NCI-H82 treated with DMSO at 0.1 percent for 48 hours (cell line): ENCODE results near the gene ANO10.
"Not testable (repeated sequence)": the region's sequence is repeated elsewhere in the genome, so short reads cannot be mapped to it uniquely, and the experiment has no call there.

ENCODE experiments used
- DNase-seq: peaks from one replicate; lab custom pipeline; 2025; ENCODE audit not compliant: unreplicated experiment; lab: John Stamatoyannopoulos, UW

Gene ANO10

DNA sequence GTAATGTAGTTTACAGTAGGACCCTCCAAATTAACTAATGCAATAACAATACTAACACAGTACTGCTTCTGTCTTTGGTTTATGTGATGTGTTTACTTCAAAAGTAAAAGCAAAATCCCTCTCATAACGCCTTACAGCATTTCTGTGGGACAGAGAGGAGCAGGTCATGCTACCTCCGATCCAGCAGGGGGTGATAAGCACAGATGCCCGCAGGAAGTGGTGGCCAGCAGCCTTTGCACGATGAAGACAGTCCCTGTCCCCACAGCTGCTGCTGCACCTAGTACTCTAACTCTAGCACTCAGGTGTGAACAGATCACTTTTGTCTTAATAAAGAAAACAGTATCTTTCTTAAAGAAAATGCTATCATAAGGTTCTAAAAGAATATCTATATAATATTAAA lies 38.3 kb downstream of the ANO10 start:
- DNase-seq, result no peak

GRCh38 chr3:43582866-43583265 lies 38.9 kb downstream of the ANO10 start:
- no peak for DNase-seq

DNA sequence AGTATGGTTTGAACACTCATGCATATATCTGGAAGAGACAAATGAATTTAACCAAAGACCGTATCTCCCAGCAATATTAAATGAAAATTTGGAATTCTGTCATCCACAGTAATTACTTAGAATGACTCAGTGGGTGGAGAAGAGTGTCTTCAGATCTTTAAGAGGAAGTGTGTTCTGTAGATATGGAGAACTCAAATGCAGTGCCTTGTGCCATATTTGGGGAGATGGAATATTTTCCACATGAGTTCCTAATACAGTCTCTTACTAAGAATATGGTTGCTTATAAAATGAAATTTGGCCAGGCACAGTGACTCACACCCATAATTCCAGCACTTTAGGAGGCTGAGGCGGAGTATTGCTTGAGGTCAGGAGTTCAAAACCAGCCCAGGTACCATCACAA lies 40.5 kb downstream of the ANO10 start:
- DNase-seq, result no peak

DNA sequence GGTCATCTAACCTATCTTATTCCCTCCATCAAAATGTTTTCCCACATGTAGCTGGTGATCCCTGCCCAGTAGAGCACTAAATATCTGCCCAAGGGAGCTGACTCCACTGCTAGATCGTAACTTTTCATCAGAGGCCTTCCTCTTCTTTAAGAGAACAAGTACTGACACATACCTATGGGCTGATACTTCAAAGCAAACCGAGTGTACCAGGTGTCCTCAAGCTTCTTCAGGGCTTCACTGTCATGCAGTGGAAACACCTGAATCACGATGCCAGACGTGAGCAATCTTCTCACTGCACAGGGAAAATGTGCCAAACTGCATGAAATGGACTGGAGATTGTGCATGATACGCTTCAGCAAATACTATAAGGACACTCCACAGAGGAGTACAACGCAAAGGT lies 41.6 kb downstream of the ANO10 start:
- DNase-seq, result no peak

DNA sequence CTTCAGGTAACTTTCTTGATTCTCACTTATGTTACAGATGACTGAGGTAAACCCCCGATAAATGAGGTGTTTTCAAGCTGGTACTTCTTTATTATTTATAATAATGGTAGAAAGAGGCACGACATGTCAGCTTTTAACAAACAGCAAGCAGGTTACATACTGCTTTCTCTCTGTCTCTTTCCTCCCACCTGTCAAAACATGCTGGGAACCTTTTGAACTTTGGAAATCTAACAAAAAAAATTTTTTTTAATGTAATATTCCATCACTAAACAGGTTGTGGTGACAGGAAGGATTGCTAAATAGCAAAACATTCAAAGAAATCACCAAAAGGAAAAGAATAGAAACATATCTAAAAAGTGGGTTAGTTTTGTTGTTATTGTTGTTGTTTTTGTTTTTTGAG lies 48.2 kb downstream of the ANO10 start:
- no peak for DNase-seq

- not testable (repeated sequence) for DNase-seq
These were observed 56.0 kb downstream of the ANO10 start for GRCh38 chr3:43565661-43566341.

GRCh38 chr3:43559961-43560360 lies 61.9 kb downstream of the ANO10 start:
- no peak for DNase-seq

DNA sequence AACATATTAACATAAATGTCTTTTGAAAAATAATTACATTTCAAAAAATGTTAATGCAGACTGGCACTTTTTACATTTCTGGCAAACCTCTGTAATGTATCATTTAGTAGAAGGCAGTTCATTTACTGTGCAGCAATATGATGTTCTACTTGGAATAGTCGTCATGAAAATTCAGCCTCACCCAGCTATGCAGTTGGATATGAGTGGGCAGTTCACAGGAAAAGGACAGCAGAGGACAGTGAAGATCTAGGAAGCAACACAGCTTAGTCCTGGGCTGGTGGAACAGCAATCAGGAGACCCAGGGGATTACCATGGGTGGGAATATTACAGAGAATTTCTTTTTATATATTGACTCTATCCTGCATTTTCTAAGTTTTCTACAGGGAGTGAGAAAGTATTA lies 63.6 kb downstream of the ANO10 start:
- DNase-seq, result no peak

- DNase-seq, result no peak
These were observed 72.1 kb downstream of the ANO10 start for GRCh38 chr3:43549626-43550290.

DNA sequence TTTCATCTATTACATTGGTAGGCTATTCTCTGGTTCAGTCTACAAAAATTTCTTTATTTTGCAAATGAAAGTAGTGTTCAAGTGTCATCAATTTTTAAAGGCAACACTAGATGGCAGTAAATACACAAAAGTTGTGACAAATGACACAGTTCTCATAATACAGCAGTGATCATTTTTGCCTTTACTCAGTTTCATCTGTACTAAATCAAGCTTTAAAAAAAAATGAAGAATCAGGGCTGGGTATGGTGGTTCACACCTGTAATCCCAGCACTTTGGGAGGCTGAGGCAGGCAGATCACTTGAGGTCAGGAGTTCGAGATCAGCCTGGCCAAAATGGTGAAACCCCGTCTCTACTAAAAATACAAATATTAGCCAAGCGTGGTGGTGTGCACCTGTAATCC lies 77.5 kb downstream of the ANO10 start:
- peak; percentile 0 for DNase-seq

DNA sequence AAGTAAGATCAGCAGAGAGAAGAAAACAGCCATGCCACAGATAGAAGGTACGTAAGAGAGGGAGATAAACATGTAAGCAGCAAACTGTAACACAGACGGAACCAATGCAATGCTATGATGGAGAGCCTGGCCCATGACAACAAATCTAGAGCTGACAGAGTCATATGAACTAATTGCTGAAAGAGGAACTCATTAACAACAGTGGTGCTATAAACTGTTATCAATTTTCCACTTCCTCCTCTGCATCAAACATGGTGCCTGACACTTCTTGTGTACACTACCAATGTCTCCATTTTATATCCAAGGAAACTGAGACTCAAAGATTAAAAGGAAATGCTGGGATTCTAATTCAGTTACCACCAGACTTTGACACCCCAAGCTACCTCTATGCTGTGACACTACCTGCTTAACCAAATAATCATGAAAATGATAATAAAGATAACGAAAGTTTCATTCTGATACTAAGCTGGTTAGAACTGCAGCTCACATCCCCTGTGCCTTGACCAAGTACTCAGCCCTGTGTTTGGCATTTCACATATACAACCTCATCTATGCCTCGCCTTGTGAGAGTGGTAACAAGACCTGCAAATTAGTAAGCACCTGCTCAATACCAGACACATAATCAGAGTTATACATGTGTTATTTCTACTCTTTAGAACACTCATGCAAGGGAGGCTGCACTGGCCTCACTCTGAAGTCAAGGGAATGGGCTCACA lies 79.3 kb downstream of the ANO10 start:
- no peak for DNase-seq

- DNase-seq, result no peak
These were observed 81.2 kb downstream of the ANO10 start for GRCh38 chr3:43540624-43541023.

DNA sequence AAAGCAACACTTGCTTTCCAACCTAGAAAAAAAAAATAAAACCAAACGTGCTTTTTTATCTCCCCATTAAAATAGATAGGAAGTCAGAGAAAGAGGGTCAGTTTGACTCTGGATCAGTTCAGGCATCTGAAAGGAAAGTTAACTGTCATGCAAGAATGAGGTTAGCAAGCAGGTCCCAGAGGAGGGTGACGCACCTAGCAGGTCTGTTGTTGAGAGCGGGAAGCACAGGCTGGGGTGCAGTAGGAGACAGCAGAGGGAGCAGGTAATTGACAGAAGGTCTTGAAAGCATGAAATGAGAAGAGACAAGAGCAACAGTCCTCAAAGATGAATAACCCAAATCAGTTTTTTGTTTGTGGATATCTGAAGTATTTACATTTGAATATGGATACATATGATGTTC lies 82.5 kb downstream of the ANO10 start:
- no peak for DNase-seq

DNA sequence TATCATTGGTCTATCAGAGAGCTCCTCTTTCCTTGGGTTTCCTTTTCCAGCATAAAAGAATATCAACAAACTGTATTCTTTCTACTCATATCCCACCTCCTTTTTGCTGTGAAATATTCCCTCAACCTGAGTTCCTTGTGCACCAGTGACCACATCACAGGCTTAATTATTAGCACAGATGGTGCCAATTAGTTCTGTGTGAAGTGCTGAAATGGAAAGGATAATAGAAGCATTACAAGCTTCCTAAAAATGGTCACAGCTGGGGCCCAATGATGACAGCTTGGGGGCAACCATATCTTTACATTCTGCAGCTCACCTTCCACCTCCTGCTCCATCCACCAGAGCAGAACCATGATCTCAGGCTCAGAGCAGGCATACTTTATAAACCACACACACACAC lies 84.6 kb downstream of the ANO10 start:
- DNase-seq, result peak; percentile 14

DNA sequence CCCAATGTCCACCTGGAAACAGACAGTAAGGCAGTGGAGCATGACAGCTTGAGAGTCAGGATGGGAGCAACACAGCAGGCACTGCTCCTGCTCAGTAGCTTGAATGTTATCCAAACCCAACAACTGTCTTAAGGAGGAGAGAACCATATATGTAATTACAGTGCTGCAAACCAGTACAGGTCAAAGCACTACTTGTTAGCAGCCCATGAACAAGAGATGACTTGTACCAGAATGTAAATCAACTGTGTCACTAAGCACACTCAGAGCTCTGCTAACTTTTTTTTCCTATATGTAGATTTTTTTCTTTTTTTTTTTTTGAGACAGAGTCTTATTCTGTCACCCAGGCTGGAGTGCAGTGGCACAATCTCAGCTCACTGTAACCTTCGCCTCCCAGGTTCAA lies 87.1 kb downstream of the ANO10 start:
- DNase-seq, result no peak

DNA sequence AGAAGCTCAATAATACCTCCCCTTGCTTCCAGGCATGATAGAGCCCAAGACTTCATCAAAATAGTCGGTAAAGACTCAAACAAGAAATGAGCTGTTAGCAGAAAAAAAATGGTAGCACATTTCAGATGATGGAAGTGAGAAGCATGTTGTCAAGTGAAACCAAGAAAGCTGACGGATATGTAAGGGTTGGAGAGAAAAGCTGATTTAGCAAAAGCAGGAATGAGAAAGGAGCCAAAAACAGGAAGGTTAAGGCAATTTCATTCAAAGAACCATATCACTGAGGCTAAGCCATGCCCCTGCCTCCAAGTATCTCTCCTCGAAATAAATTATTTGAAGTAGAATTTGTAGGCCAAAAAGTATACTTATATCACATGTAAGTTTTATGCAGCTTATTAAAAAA lies 88.8 kb downstream of the ANO10 start:
- DNase-seq, result no peak

DNA sequence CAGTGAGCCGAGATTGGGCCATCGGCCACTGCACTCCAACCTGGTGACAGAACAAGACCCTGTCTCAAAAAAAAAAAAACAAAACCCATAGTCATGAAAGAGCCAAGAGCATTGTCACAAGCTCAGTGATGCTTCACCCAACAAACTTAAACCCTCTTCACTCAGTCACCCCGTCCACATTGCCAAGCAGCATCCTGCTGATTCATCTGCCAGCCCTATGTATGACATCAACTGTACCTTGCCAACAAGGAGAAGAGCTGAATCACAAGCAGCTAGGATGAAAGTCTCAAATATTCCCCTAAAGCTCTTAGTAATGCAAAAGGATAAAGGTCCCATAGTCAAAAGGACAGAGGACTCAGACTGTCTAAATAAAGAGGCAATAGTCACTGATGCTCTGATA lies 90.0 kb downstream of the ANO10 start:
- no peak for DNase-seq

DNA sequence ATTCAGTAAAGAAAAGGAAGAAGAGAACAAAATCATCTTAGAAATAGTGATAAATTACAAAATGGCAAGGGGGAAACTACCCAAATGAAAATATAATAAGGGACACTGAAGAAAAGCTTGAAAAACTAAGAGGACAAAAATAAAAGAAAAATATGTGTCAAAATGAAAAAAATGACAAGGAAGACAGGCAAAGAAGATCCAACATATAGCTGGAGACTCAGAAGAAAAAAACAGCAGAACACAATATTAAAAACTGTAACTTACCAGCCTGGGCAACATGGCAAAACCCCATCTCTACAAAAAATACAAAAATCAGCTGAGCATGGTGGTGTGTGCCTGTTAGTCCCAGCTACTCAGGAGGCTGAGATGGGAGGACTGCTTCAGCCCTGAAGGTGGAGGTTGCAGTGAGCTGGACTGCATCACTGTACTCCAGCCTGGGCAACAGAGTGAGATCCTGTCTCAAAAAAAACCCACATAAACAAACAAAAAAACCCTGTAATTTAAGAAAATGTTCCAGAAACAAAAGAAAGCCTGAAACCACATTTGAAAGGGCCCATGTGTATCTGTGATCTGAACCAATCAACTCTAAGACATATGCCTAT lies 93.2 kb downstream of the ANO10 start:
- no peak for DNase-seq

GRCh38 chr3:43526956-43527355 lies 94.9 kb downstream of the ANO10 start:
- no peak for DNase-seq

DNA sequence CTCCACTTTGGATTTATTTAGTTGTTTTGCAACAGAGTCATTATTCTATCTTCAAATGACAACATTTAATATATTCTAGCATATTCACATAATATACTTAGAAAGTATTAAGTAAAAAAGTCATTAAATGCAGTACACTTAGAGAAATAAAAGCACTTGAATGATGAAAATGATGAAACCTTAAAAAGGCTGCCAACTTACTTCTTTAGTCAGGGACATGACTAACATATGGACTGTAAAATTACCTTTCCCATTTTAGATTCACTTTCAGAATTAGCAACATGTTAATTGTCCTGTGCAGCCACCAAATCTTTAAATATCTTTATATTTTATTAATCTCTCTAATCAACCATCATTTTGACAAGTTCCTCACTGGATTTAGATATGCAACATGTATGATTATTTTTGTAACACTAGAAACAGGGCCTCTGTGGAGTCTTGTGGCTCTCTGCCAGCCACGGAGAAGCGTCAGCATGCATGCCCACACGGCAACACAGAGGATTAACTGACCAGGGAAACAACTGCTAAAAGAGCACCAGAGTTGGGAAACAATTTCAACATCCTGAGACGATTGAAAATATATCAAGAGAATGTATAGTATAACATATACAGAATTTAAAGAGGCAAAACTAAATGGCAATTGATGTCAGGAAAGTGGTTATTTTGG lies 95.7 kb downstream of the ANO10 start:
- DNase-seq, result no peak

GRCh38 chr3:43525386-43525785 lies 96.4 kb downstream of the ANO10 start:
- no peak for DNase-seq
